Measurements from ENCODE around the gene ADAMTS5. TPM values are rescaled to one million over a fixed set of nuclear protein-coding genes. Genes with fewer than 3 reads are reported as not detected.

The ADAMTS5 gene
- polyA plus RNA-seq, 1 donor (not counting 4 experiments of a cell fraction or from before 2014, with no cell fraction given): 0.01 TPM

- no peak for DNase-seq (ENCODE audit: low read depth, low spot score)
- H3K4me3 ChIP-seq (ENCODE audit: control insufficient read depth in 2 of 3, extremely low read depth in 1 of 3, insufficient read depth in 2 of 3, low read depth in 1 of 3, low read length in 3 of 3): no peak overlapping the region
- dilution Hi-C loops (cut with MboI; ENCODE audit: extremely low pct_ligation_motif_present, low sequenced_read_pairs): no loop called here
These were observed 83.1 kb downstream of the ADAMTS5 start for GRCh38 chr21:26883768-26884167.

GRCh38 chr21:26881504-26882228 lies 85.2 kb downstream of the ADAMTS5 start:
- DNase-seq (ENCODE audit: low read depth, low spot score): no peak
- Histone ChIP-seq H3K4me3 (ENCODE audit: control insufficient read depth in 2 of 3, extremely low read depth in 1 of 3, insufficient read depth in 2 of 3, low read depth in 1 of 3, low read length in 3 of 3) (no peak overlapping the region), H3K27me3 (ENCODE audit: control insufficient read depth, extremely low read depth, insufficient read depth, low read length) (no peaks in the 10 kb centered on the region), H3K4me1 (ENCODE audit: control insufficient read depth, extremely low read depth, insufficient read depth, low read length) (no peaks in the 10 kb centered on the region), H3K36me3 (ENCODE audit: control insufficient read depth in 2 of 2, extremely low read depth in 1 of 2, insufficient read depth in 2 of 2, low read length in 2 of 2) (no peaks in the 10 kb centered on the region), H2AFZ (ENCODE audit: control insufficient read depth, low read length) (no peak overlapping the region), H3K9me1 (ENCODE audit: control insufficient read depth, extremely low read depth, insufficient read depth, low read length) (no peaks in the 10 kb centered on the region), H3K27ac (ENCODE audit: control insufficient read depth, insufficient read depth, low read length) (no peak overlapping the region), H3K9me3 (ENCODE audit: control insufficient read depth, low read depth, low read length) (no peaks in the 10 kb centered on the region), H3K4me2 (ENCODE audit: control insufficient read depth, extremely low read depth, insufficient read depth, low read depth, low read length) (no peak overlapping the region), H3K9ac (ENCODE audit: control insufficient read depth, extremely low read depth, insufficient read depth, low read length) (no peak overlapping the region), H3K79me2 (ENCODE audit: control insufficient read depth, insufficient read depth, low read length) (no peaks in the 10 kb centered on the region), H4K20me1 (ENCODE audit: control insufficient read depth, extremely low read depth, insufficient read depth, low read length) (no peaks in the 10 kb centered on the region)
- TF ChIP-seq CTCF (optimal IDR thresholded peaks at IDR 0.05 in 1 of 3, IDR thresholded peaks at IDR 0.05 in 1 of 3, conservative IDR thresholded peaks at IDR 0.05 in 1 of 3; ENCODE audit: extremely low read depth in 1 of 3, insufficient read depth in 2 of 3, low read length in 3 of 3) (no peak), EZH2 (IDR thresholded peaks at IDR 0.05; ENCODE audit: low read length) (no peak)
- no peak for FAIRE-seq
- dilution Hi-C loops (cut with MboI; ENCODE audit: extremely low pct_ligation_motif_present, low sequenced_read_pairs): no loop called here

More at GRCh38 chr21:26883768-26884167, 83.1 kb downstream of the ADAMTS5 start:
- Histone ChIP-seq H3K36me3 (ENCODE audit: control insufficient read depth in 2 of 2, extremely low read depth in 1 of 2, insufficient read depth in 2 of 2, low read length in 2 of 2) (no peaks in the 10 kb centered on the region), H3K9me1 (ENCODE audit: control insufficient read depth, extremely low read depth, insufficient read depth, low read length) (no peaks in the 10 kb centered on the region), H3K4me2 (ENCODE audit: control insufficient read depth, extremely low read depth, insufficient read depth, low read depth, low read length) (no peak overlapping the region), H3K79me2 (ENCODE audit: control insufficient read depth, insufficient read depth, low read length) (no peaks in the 10 kb centered on the region), H2AFZ (ENCODE audit: control insufficient read depth, low read length) (no peak overlapping the region), H3K27me3 (ENCODE audit: control insufficient read depth, extremely low read depth, insufficient read depth, low read length) (no peaks in the 10 kb centered on the region), H3K27ac (ENCODE audit: control insufficient read depth, insufficient read depth, low read length) (no peak overlapping the region), H3K9ac (ENCODE audit: control insufficient read depth, extremely low read depth, insufficient read depth, low read length) (no peak overlapping the region), H3K9me3 (ENCODE audit: control insufficient read depth, low read depth, low read length) (no peaks in the 10 kb centered on the region), H3K4me1 (ENCODE audit: control insufficient read depth, extremely low read depth, insufficient read depth, low read length) (no peaks in the 10 kb centered on the region), H4K20me1 (ENCODE audit: control insufficient read depth, extremely low read depth, insufficient read depth, low read length) (no peaks in the 10 kb centered on the region)
- no peak for TF ChIP-seq CTCF (optimal IDR thresholded peaks at IDR 0.05 in 1 of 3, IDR thresholded peaks at IDR 0.05 in 1 of 3, conservative IDR thresholded peaks at IDR 0.05 in 1 of 3; ENCODE audit: extremely low read depth in 1 of 3, insufficient read depth in 2 of 3, low read length in 3 of 3)
- TF ChIP-seq EZH2 (IDR thresholded peaks at IDR 0.05; ENCODE audit: low read length): no peak
- FAIRE-seq: no peak

All from keratinocyte (primary cell).